PC-9 (cell line): ENCODE results near the gene CNTN5. TPM values are rescaled to one million over a fixed set of nuclear protein-coding genes. Genes with fewer than 3 reads are reported as not detected.
"Not testable (repeated sequence)": the region's sequence is repeated elsewhere in the genome, so short reads cannot be mapped to it uniquely, and the experiment has no call there.

Experiments used
- BruUV-seq: library from RNA; stranded (reverse); fragments of 400-500 nt; replicated peaks from 2 replicates; lab custom pipeline; 2021; lab: Mats Ljungman, UMichigan
- CTCF ChIA-PET: fragments of 300-600 bp; sonication (Branson Sonifier 250); formaldehyde crosslinking; loops from one replicate; lab custom pipeline; 2022; ENCODE audit warnings: antibody characterized with exemption; lab: Charles Lee
- POLR2A ChIA-PET: fragments of 300-600 bp; sonication (Branson Sonifier 250); formaldehyde crosslinking; loops from one replicate; lab custom pipeline; 2022; ENCODE audit warnings: antibody characterized with exemption; ENCODE audit not compliant: unreplicated experiment; lab: Charles Lee
- DNase-seq, 2 experiments: peaks; one replicate each; pipeline versions ENCODE4 v3.0.0 to v3.0.0-alpha.2; 2015 to 2022; ENCODE audit warnings: mixed read lengths in 1 of 2
- H2AFZ ChIP-seq: fragments of 200-600 bp; sonication (generic); 2 replicates; pipeline ENCODE4 v1.8.1; 2017; ENCODE audit warnings: antibody characterized with exemption
- H3F3A ChIP-seq: fragments of 200-600 bp; sonication (generic); 2 replicates; pipeline ENCODE4 v1.8.1; 2017; ENCODE audit warnings: antibody characterized with exemption, mild to moderate bottlenecking, low read depth; ENCODE audit not compliant: insufficient read depth
- H3K27ac ChIP-seq: fragments of 200-600 bp; sonication (generic); 2 replicates; pipeline ENCODE4 v1.6.1; 2016; ENCODE audit warnings: mixed run types
- H3K27me3 ChIP-seq: fragments of 200-600 bp; sonication (generic); 2 replicates; pipeline ENCODE4 v1.6.1; 2016; ENCODE audit warnings: low read depth, mixed run types; ENCODE audit not compliant: insufficient read depth
- H3K36me3 ChIP-seq: fragments of 200-600 bp; sonication (generic); 2 replicates; pipeline ENCODE4 v1.6.1; 2016; ENCODE audit warnings: low read depth, mixed run types
- H3K4me1 ChIP-seq: fragments of 200-600 bp; sonication (generic); replicated peaks from 2 replicates; pipeline ENCODE4 v1.6.1; 2016; ENCODE audit warnings: mixed run types; ENCODE audit not compliant: insufficient read depth
- H3K4me2 ChIP-seq: fragments of 200-600 bp; sonication (generic); 2 replicates; pipeline ENCODE4 v1.6.1; 2017; ENCODE audit warnings: mixed run types
- H3K4me3 ChIP-seq: fragments of 200-600 bp; sonication (generic); 2 replicates; pipeline ENCODE4 v1.6.1; 2016; ENCODE audit warnings: mixed run types
- H3K79me2 ChIP-seq: fragments of 200-600 bp; sonication (generic); 2 replicates; pipeline ENCODE4 v1.6.1; 2017; ENCODE audit warnings: low read depth, mixed run types
- H3K9me2 ChIP-seq: fragments of 200-600 bp; sonication (generic); 2 replicates; pipeline ENCODE4 v1.8.1; 2017; ENCODE audit warnings: mild to moderate bottlenecking; ENCODE audit not compliant: insufficient read depth
- H3K9me3 ChIP-seq: fragments of 200-600 bp; sonication (generic); 2 replicates; pipeline ENCODE4 v1.8.1; 2016; ENCODE audit warnings: low read depth; ENCODE audit not compliant: insufficient read depth
- H4K20me1 ChIP-seq: fragments of 200-600 bp; sonication (generic); 2 replicates; pipeline ENCODE4 v1.8.1; 2017; ENCODE audit not compliant: insufficient read depth
- CTCF ChIP-seq: fragments of 200-600 bp; sonication (generic); conservative IDR thresholded peaks from 2 replicates; pipeline ENCODE4 v1.6.1; 2017; ENCODE audit warnings: mixed run types, antibody characterized with exemption, mild to moderate bottlenecking, moderate library complexity
- EZH2 ChIP-seq: fragments of 200-600 bp; sonication (generic); IDR thresholded peaks from 2 replicates; pipeline ENCODE4 v1.8.0; 2017; ENCODE audit warnings: antibody characterized with exemption, low read depth
- intact Hi-C: fragments of 100-400 bp; cut with micrococcal nuclease; formaldehyde crosslinking; loops from one replicate; pipeline ENCODE4 v1.10.0; 2022; ENCODE audit not compliant: unreplicated experiment
- total RNA-seq: library from RNA; stranded (reverse); gene quantifications from 2 replicates; pipeline ENCODE4 v1.2.3, GENCODE V29; 2021

CNTN5 gene
- total RNA-seq, 1 experiment from 2014 or later = not detected

GRCh38 chr11:100235085-100235484, 1214.3 kb downstream of the CNTN5 start:
- intact Hi-C loops = no loop called here
- no peaks in the 10 kb centered on the region for H3K79me2 ChIP-seq
- no peak overlapping the region for H2AFZ ChIP-seq
- no peak overlapping the region for H3K4me2 ChIP-seq
- no TSS peak for BruUV-seq
- TF ChIP-seq CTCF (no peak), EZH2 (no peak)
- H3K27me3 ChIP-seq = no peaks in the 10 kb centered on the region
- H3K36me3 ChIP-seq = no peaks in the 10 kb centered on the region
- ChIA-PET CTCF (no interaction called here), POLR2A (no interaction called here)
- no peak overlapping the region for H3K27ac ChIP-seq
- H4K20me1 ChIP-seq = no peaks in the 10 kb centered on the region
- no peaks in the 10 kb centered on the region for H3K9me3 ChIP-seq
- H3F3A ChIP-seq = no peaks in the 10 kb centered on the region
- H3K9me2 ChIP-seq = no peaks in the 10 kb centered on the region
- H3K4me1 ChIP-seq = no peaks in the 10 kb centered on the region
- DNase-seq = no peak
- H3K4me3 ChIP-seq = no peak overlapping the region

- Histone ChIP-seq H3K4me1 (no peaks in the 10 kb centered on the region), H4K20me1 (no peaks in the 10 kb centered on the region), H3K27me3 (no peaks in the 10 kb centered on the region), H3F3A (no peaks in the 10 kb centered on the region), H3K79me2 (no peaks in the 10 kb centered on the region), H3K36me3 (no peaks in the 10 kb centered on the region), H3K9me3 (no peaks in the 10 kb centered on the region), H3K9me2 (no peaks in the 10 kb centered on the region), H2AFZ (no peak overlapping the region), H3K4me2 (no peak overlapping the region), H3K4me3 (no peak overlapping the region), H3K27ac (no peak overlapping the region)
- no TSS peak for BruUV-seq
- ChIA-PET POLR2A (no interaction called here), CTCF (no interaction called here)
- intact Hi-C loops = no loop called here
- no peak for DNase-seq
- TF ChIP-seq CTCF = no peak
- no peak for TF ChIP-seq EZH2
These were observed 1219.3 kb downstream of the CNTN5 start for GRCh38 chr11:100240025-100240539.

DNA sequence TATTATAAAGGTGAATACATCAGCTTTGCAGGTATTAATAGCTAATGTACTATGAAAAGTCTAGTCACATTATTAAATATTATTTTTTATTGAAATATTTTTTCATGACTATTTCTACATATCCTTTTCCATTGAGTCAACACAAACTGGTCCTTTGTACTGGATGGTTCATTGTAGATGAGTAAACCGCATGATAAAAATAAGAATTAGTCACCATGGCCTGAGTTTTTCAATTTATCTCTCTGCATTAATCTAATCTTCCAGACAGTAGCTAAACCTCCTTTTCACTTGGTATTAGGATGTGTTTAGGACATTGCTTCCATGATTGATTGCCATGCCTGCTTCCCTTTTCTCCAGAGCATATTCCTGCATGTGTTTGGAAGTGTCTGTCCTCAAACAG, 1227.0 kb downstream of the CNTN5 start:
- no peak overlapping the region for H3K4me2 ChIP-seq
- H3K9me2 ChIP-seq = no peaks in the 10 kb centered on the region
- ChIA-PET CTCF (no interaction called here), POLR2A (no interaction called here)
- H3K9me3 ChIP-seq = 0 out of 2 replicates have a peak, but pooled peaks cover 3% of the 10 kb centered on the region
- peaks cover 6% of the 10 kb centered on the region; the same call in 1 of the 2 replicates for H4K20me1 ChIP-seq
- no peaks in the 10 kb centered on the region for H3K36me3 ChIP-seq
- H3K4me3 ChIP-seq = no peak overlapping the region
- no peak for DNase-seq
- H3K27ac ChIP-seq = no peak overlapping the region
- no peaks in the 10 kb centered on the region for H3K27me3 ChIP-seq
- H3K4me1 ChIP-seq = no peaks in the 10 kb centered on the region
- no peak overlapping the region for H2AFZ ChIP-seq
- intact Hi-C loops = no loop called here
- TF ChIP-seq EZH2 = no peak
- no peak for TF ChIP-seq CTCF
- no peaks in the 10 kb centered on the region for H3F3A ChIP-seq
- no TSS peak for BruUV-seq
- no peaks in the 10 kb centered on the region for H3K79me2 ChIP-seq

GRCh38 chr11:100257238-100257803, 1236.6 kb downstream of the CNTN5 start:
- H3K9me3 ChIP-seq, POLR2A ChIA-PET, H4K20me1 ChIP-seq, H3K36me3 ChIP-seq, H3K4me1 ChIP-seq, H3K4me3 ChIP-seq, H3K79me2 ChIP-seq, H3K27ac ChIP-seq, H3K4me2 ChIP-seq, CTCF ChIA-PET, H2AFZ ChIP-seq, BruUV-seq, DNase-seq, H3F3A ChIP-seq, intact Hi-C loops, H3K9me2 ChIP-seq, H3K27me3 ChIP-seq: not testable (repeated sequence)
